Thyroid gland (tissue), 4 donors: ENCODE measurements around the gene OTOGL. TPM values are rescaled to one million over a fixed set of nuclear protein-coding genes. Genes with fewer than 3 reads are reported as not detected.

Source experiments
- DNase-seq, 2 donors: peaks; one replicate each; pipeline ENCODE4 v3.0.0-alpha.2; 2019
- H3K27ac ChIP-seq, 3 donors: fragments of 200-600 bp; sonication (generic); 1 replicate in 2 of 3; 2 replicates in 1 of 3; pipeline ENCODE4 v1.5.1; 2016 to 2019; ENCODE audit warnings: mild to moderate bottlenecking in 1 of 3, moderate library complexity in 1 of 3
- H3K27me3 ChIP-seq: fragments of 200-600 bp; sonication (generic); one replicate; pipeline ENCODE4 v1.5.1; 2019
- H3K36me3 ChIP-seq, 2 donors: fragments of 200-600 bp; sonication (generic); one replicate each; pipeline ENCODE4 v1.5.1; 2016 to 2019
- H3K4me1 ChIP-seq, 2 donors: fragments of 200-600 bp; sonication (generic); one replicate each; pipeline ENCODE4 v1.5.1; 2017 to 2019
- H3K4me3 ChIP-seq, 3 donors: fragments of 200-600 bp; sonication (generic); replicated peaks in 1 of 3; 1 replicate in 2 of 3; 2 replicates in 1 of 3; pipeline ENCODE4 v1.5.1; 2016; ENCODE audit warnings: mild to moderate bottlenecking in 1 of 3
- H3K9me3 ChIP-seq: fragments of 200-600 bp; sonication (generic); one replicate; pipeline ENCODE4 v1.5.1; 2017
- CTCF ChIP-seq, 6 experiments: fragments of 200-600 bp in 3 of 6; fragments of 450-650 bp in 3 of 6; sonication (generic) in 3 of 6; IDR thresholded peaks; one replicate each; pipeline ENCODE4 v1.5.1; 2016 to 2019; ENCODE audit warnings: antibody characterized with exemption in 6 of 6, mild to moderate bottlenecking in 2 of 6, inconsistent platforms in 1 of 6, moderate library complexity in 1 of 6
- POLR2A ChIP-seq, 2 donors: fragments of 450-650 bp; IDR thresholded peaks; one replicate each; pipeline ENCODE4 v1.6.1; 2017; ENCODE audit warnings: antibody characterized with exemption in 2 of 2, mild to moderate bottlenecking in 2 of 2, moderate library complexity in 1 of 2
- WGBS, 2 donors: methylation state at CpG; one replicate each; pipeline ENCODE4 v1.1.5; 2017; 5-methylcytosine and 5-hydroxymethylcytosine counted together
- intact Hi-C: fragments of 100-400 bp; cut with DNase I; formaldehyde crosslinking; loops from one replicate; pipeline ENCODE4 v1.15.1; 2023
- small RNA-seq: library from RNA; depleted of rRNA; stranded (forward); fragments of <200 nt; gene quantifications from one replicate; pipeline ENCODE3, GENCODE V24; 2016
- total RNA-seq, 4 donors: library from RNA; depleted of rRNA; stranded (reverse); fragments of >200 nt; gene quantifications; one replicate each; pipeline ENCODE4 v1.2.3, GENCODE V29; 2016

Gene OTOGL
- total RNA-seq, 4 donors from 2014 or later = 0.11 to 0.13 TPM; not detected in 2

- TF ChIP-seq CTCF (IDR thresholded peaks at IDR 0.05) = no peak
- no peak for TF ChIP-seq POLR2A (IDR thresholded peaks at IDR 0.05)
- H3K36me3 ChIP-seq = no peaks in the 10 kb centered on the region
- H3K27me3 ChIP-seq = no peaks in the 10 kb centered on the region
- H3K27ac ChIP-seq = no peak overlapping the region
- no peak overlapping the region for H3K4me3 ChIP-seq
- no peaks in the 10 kb centered on the region for H3K9me3 ChIP-seq
- no peaks in the 10 kb centered on the region for H3K4me1 ChIP-seq
- intact Hi-C loops = no loop called here
- no peak for DNase-seq
Measured at GRCh38 chr12:80420075-80420474, 320.7 kb downstream of the OTOGL start.

- 28 to 36% methylated on average over 2 of the region's 2 CpGs for WGBS, 2 donors
- Histone ChIP-seq H3K36me3 (no peaks in the 10 kb centered on the region), H3K27me3 (no peaks in the 10 kb centered on the region), H3K9me3 (no peaks in the 10 kb centered on the region), H3K4me3 (no peak overlapping the region), H3K4me1 (no peaks in the 10 kb centered on the region), H3K27ac (no peak overlapping the region)
- no peak for DNase-seq
- intact Hi-C loops = no loop called here
- no peak for TF ChIP-seq CTCF (IDR thresholded peaks at IDR 0.05)
- TF ChIP-seq POLR2A (IDR thresholded peaks at IDR 0.05) = no peak
Measured at GRCh38 chr12:80422550-80422949, 323.2 kb downstream of the OTOGL start.

Small RNAs within 50 kb of the gene (small RNA-seq; reads per million reads assigned to genes)
- not detected for gene RN7SKP261
- gene RNU7-106P = not detected

Other genes with a start within 250 kb of the OTOGL start
- 100 to 1,000 TPM in 2 of 4 donors, 10 to 100 TPM in 2; 90.0 to 128 (median 100) TPM for gene PPP1R12A, start 164.4 kb upstream of the OTOGL start, total RNA-seq